Activated naive CD4-positive, alpha-beta T cell treated with Interleukin-2 at 50 U/mL for 16 hours (primary cell): ENCODE data around the gene FBXW10B.
"Not testable (repeated sequence)": the region's sequence is repeated elsewhere in the genome, so short reads cannot be mapped to it uniquely, and the experiment has no call there.

ENCODE experiments used
- DNase-seq: peaks from one replicate; pipeline ENCODE4 v3.0.0-alpha.2; 2020

The FBXW10B gene

DNA sequence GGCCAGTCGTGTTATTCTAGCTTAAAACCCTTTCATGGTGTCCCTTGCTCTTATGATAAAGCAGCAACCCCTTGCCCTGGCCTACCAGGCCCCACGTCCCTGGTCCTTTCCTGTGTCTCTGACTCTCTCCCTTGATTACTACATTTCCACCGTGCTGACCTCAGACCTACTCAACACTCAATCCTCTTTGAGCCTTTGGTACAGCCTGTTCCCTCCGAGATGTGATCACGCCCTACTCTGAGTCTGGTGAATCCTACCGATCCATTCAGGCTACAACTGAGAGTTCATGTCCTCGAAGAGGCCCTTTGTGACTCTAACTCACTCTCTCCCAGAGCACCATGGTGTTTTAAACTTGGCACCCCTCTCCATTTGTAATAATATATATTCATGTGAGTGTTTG lies 10.5 kb upstream of the FBXW10B start:
- DNase-seq = not testable (repeated sequence)

DNA sequence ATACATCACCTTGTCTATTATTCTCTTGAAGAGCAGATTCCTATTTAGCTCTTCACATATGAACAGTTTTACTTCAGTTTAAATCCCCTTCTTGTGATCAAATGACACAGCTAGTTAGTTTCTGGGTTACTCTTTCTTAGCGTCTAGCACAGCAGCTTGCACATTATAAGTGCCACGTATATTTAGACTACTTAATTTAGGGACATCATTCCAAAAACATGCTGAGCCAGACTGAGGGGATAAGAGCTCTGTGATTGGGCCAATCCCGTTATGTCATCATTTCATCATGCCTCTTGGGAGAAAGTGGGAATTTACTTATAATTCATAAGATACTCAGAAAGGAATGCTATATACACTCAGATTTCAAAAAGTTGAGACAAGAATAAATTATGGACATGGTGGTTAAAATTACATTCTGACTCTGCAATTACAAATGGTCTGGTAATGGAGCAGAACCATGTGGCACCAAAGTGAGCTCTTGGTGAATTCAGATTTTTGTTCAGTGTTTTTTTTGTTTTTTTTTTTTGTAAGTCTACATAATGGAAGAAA lies 4.2 kb upstream of the FBXW10B start:
- not testable (repeated sequence) for DNase-seq

DNA sequence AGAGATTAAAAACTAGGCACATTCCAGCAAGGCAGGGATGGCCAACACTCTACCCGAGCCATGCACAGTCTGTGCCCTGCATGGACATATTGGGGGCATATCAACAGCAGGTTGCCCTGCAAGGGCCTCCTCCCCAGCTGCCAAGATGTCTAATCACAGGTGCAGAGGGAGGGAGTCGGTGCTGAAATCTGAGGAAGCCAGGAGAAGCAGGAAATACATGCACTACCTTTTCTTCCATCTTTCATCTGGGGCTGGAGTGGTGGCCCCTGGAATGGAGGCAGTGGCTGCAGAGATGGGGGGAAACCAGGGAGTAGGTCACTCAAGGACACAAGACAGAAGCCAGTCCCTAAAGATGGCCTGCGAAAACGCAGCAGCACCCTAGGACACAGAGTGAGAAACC lies 3.8 kb upstream of the FBXW10B start:
- not testable (repeated sequence) for DNase-seq

DNA sequence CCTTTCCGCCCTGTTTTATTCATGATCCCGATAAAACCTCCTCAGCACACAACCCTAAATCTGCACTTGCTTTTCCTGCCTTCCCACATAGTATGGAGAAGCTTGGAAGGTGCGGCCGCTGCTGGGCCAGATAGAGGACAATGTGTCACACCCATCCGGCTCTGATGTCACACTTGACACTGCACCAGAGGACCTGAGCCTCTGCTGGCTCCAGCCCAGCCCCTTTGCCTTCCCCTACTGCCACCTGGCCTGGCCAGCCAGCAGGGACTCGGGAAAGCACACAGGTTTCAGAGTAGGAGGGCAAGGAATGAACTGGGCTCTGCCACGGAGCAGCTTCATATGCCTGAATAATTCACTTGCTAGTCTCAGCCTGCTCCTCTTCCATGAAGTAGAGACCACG lies 2.6 kb upstream of the FBXW10B start:
- DNase-seq = not testable (repeated sequence)

DNA sequence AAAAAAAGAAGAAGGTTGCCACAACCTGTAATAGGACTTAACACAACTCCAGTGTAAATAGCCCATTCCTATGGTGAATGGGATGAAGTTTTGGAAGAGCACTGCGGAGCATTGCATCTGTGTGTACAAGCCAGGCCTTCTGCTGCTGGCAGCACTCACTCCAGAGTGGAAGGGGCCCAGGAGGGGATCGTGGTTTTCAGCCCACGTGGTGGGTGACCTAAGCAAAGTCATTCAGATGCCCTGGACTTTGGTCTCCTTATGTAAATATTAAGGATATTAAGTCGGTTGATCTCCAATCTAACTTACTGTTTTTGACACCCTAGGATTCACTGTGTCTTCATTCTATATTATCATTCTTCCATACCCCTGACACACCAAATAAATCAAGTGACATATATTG lies 2.7 kb downstream of the FBXW10B start:
- not testable (repeated sequence) for DNase-seq

DNA sequence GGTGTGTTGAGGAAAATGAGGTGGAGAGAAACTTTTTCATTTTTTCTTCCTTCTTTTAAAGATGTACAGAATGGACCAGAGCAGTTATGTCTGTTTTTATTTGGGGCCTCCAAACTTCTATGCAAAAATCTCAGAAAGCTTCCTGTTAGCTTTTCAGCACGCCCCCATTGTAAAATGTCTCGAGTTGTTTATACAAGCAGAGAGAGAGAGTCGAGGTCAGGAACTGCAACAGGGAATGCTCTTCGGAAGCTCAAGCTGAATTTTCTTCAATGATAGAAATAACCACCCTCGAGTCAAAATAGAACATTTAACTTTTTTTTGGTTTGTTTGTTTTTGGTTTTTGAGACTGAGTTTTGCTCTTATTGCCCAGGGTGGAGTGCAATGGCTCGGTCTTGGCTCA lies 3.7 kb downstream of the FBXW10B start:
- DNase-seq = not testable (repeated sequence)

DNA sequence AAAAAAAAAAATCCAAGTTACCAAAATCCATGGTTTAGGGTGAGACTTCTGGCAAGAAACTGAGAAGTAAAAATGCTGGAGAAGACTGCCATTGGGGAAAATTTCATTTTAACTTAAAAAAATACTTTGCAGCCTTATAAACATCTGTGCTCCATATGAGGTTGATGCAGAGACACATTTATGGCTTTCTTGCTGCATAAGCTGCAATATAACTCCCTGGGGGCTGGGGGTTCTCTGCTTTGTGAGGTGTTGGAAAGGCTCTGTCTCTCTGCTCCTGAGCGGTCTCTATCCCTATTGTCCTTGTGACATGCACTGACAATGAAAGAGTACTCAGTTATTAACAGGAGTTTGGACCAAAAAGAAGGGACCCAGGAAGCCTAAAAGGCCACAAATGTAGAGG lies 6.4 kb downstream of the FBXW10B start:
- not testable (repeated sequence) for DNase-seq

DNA sequence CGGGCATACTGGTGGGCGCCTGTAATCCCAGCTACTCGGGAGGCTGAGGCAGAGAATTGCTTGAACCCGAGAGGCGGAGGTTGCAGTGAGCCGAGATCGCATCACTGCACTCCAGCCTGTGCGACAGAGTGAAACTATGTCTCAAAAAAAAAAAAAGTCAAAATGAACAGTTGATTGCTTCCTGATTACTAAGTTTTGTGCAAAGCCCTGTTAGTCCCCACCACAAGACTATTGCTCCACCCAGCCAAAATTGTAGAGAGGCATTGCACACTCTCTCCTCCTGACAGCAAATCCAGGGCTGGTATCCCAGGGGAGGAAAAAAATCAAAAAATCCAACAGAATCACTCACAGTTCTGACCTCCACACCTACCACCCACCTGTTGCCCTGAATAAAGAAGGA lies 26.5 kb downstream of the FBXW10B start:
- DNase-seq = not testable (repeated sequence)

DNA sequence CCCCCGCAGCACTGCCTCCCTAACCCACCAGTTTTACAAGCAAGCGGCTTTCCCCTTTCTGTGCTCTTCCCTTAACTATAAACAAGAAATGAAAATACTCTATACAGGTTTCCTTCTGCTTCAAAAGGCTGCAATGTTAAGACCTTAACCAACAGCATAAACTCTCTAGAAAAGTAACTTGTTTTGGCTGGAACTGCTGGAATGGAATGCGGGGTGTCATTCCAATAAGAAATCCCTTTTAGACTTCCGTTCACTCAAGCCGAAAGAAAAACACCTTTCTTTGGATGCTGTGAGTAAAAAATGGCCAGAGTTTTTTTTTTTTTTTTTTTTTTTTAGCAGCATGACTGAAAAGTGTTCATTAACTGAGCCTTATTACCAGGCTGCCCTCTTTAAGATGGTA lies 27.5 kb downstream of the FBXW10B start:
- DNase-seq = not testable (repeated sequence)

DNA sequence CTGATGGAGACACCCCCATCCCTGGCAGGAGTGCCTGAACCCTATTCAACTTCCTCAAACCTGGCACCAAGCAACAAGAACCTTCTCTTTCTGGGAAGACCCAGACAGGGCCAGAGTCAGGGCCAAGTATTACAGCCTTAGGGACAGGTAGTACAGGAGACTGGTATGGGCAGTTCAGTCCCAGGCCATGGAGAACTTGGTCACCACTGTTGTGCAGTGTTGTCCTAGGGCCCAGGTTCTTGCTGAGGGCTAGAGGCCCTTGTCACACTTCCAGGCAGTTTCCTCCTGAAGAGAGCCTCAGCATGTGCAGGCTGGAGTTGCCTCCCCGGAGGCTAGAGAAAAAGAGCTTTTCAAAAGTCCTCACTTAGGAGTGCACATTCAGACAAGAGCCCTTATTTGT lies 28.7 kb downstream of the FBXW10B start:
- not testable (repeated sequence) for DNase-seq

DNA sequence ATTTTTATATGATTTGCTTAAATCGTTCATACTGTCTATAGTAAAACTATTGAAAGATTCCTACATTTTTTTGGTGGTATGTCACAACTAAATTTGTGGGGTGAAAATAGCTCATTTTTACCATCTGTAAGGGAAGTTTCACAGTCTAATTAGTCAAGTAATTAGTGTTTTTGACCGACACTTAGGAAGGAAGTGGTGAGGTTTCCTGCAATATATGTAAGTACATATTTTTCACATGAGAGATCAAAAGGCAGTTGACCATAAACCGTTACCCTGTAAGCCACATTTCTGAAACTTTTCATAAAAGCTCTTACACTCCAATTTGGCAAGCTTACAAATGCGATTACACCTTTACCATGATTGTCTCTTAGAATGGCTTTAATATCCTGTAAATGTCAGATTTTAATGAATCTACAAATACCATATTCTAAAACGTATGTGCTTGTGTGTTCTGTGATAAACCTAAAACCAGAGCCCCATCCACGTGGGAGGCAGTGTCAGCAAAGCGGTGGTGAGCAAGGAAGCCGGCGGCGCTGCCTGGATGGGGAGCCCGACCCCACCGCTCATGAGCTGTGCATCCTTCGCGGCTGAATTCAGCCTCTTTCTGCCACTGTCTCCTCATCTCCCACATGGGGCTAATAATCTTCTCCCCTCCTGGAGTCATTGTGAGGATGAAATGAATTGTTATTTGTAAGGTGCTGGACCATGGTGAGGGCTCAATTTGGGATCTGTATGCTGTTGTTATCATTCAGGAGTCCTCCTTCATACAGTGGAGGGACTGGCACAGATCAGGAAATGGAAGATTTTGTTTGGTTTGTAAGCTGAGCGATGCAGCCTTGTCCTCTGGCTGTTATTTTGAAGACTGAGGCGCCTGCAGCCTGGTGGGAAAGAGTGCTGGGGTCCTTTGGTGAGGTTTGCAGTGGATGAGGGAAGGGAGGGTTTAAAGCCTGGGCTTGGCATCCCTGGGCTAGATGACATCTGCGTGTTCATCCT lies 29.7 kb downstream of the FBXW10B start:
- peak; percentile 31 for DNase-seq

DNA sequence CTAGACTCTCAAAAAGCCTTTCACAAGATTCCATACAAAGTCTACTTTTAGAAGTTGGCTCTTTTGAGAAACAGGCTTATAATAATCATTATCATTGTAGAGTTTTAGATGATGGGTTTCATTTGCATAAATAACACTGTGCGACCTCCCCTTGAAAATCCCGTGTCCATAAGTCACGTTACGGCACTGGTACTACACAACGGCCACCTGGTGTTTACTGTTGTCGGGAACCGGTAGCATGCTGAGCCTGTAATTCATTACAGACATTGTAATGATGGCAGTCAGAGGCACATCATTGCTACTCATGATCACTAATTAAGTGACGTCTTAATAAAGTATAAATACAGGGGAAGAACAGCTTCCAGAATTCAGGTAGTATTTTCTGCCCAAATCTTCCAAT lies 31.5 kb downstream of the FBXW10B start:
- not testable (repeated sequence) for DNase-seq

DNA sequence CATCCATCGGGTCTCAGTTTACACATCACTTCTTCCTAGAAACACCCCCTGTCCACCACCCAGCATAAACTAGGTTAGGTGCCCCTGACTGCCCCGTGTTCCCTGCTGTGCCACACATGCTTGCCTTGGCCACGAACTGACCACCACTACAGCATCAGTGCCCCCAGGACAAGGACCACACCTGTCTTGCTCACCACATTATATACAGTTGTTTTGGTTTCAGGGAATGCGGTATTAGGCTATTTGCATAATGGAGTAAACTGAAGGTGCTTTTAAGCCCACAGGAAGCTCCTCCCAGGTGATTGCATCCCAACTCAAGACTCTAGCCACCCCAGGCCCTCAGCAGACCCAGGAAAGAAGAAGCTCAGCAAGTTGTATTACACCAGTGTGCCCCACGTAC lies 36.2 kb downstream of the FBXW10B start:
- not testable (repeated sequence) for DNase-seq

DNA sequence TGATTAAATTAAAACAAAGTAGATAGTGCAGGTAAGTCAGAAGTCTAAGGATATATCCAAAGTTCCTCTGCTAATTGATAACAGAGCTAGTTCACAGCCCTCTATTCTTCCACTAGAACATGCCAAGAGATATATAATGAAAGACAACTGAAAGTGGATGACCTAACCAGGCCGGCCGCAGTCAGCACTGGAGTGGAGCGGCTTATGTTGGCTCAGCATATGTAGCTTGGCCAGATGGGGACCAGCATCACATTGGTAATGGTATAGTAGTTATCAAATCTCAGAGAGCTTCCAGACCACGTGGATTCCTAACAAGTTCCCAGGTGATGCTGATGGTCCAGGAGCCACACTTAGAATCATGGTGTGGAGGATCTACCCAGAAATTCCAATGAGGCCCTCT lies 38.0 kb downstream of the FBXW10B start:
- DNase-seq = not testable (repeated sequence)

DNA sequence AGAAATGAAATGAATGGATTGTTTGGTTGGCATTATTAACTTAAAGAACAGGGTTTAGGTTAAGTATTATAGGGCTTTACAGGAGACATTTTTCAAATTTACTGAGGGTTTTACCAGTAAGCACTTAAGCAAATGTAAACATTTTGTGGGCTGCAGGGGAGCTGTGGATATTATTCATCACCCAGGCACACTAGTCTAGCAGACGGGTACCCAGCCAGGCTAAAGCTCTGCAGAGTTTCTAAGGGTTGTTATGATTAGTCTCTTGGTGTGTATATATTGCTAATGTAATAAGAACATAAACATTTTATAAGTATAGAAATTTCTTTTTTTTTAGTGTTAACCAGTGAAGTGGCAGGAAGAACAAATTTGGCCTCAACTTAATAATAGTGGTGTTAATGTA lies 42.7 kb downstream of the FBXW10B start:
- DNase-seq = not testable (repeated sequence)

DNA sequence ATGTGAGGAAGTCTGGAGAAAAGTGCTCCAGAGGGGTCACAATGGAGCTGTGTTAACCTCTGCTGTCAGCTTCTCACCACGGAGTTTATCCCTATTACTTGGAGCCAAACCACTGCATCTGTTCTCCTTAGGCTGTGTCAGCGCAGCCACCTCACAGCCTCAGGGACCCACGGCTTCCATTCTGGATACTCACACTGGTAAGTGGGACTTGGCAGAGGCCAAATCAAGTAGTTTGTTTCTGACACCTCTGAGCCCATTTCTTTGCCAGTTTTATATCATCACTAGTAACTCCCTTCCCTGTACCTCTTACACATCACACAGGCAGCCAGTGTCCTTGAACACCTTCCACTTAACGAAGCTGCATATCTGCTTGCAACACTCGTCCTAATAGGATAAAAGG lies 44.8 kb downstream of the FBXW10B start:
- DNase-seq = not testable (repeated sequence)

DNA sequence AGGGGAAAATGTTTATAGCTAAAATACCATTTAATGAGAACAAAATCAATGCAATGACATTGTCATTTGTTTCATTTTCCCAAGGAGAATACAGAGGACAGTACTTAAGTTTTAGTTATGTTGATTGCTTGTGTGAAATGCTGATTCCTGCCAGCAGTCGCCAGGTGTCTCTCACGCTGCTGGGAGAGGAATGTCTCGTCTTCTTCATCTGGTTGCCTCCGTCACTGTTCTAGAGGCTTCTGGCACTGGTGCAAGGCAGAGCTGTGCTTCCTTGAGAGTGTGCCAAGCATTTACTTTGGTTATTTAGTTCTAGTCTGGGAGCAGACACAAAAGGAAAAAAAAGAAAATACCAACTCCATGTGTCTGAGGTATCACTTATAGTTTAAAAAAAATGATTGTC lies 45.6 kb downstream of the FBXW10B start:
- DNase-seq = not testable (repeated sequence)
